Suprapubic skin (tissue), 4 donors: Measurements from ENCODE around the gene BDH1. TPM values are rescaled to one million over a fixed set of nuclear protein-coding genes. Genes with fewer than 3 reads are reported as not detected.
"Not testable (repeated sequence)": the region's sequence is repeated elsewhere in the genome, so short reads cannot be mapped to it uniquely, and the experiment has no call there.

Source experiments
- DNase-seq, 2 donors: peaks; one replicate each; pipeline ENCODE4 v3.0.0-alpha.2; 2019; ENCODE audit warnings: low spot score in 2 of 2
- H3K27ac ChIP-seq: fragments of 200-600 bp; sonication (generic); one replicate; pipeline ENCODE4 v1.5.1; 2019
- H3K27me3 ChIP-seq: fragments of 200-600 bp; sonication (generic); one replicate; pipeline ENCODE4 v1.5.1; 2019
- H3K36me3 ChIP-seq: fragments of 200-600 bp; sonication (generic); one replicate; pipeline ENCODE4 v1.5.1; 2019
- H3K4me1 ChIP-seq: fragments of 200-600 bp; sonication (generic); one replicate; pipeline ENCODE4 v1.5.1; 2019
- H3K4me3 ChIP-seq: fragments of 200-600 bp; sonication (generic); one replicate; pipeline ENCODE4 v1.5.1; 2019; ENCODE audit warnings: mild to moderate bottlenecking
- H3K9me3 ChIP-seq: fragments of 200-600 bp; sonication (generic); one replicate; pipeline ENCODE4 v1.5.1; 2019
- CTCF ChIP-seq, 2 donors: fragments of 200-600 bp in 1 of 2; fragments of 450-650 bp in 1 of 2; sonication (generic) in 1 of 2; IDR thresholded peaks; one replicate each; pipeline ENCODE4 v1.5.1; 2016 to 2019; ENCODE audit warnings: antibody characterized with exemption in 2 of 2, mild to moderate bottlenecking in 1 of 2, moderate library complexity in 1 of 2
- EP300 ChIP-seq: sonication (generic); formaldehyde crosslinking; IDR thresholded peaks from one replicate; pipeline ENCODE4 v1.6.1; 2017; ENCODE audit warnings: antibody characterized with exemption
- POLR2A ChIP-seq, 2 donors: fragments of 450-650 bp; IDR thresholded peaks; one replicate each; pipeline ENCODE4 v1.6.1; 2017; ENCODE audit warnings: antibody characterized with exemption in 2 of 2, mild to moderate bottlenecking in 2 of 2, moderate library complexity in 2 of 2
- POLR2AphosphoS5 ChIP-seq, 3 donors: sonication (generic); formaldehyde crosslinking; IDR thresholded peaks; one replicate each; pipeline ENCODE4 v1.6.1; 2017; ENCODE audit warnings: antibody characterized with exemption in 3 of 3
- WGBS: methylation state at CpG from one replicate; pipeline ENCODE4 v1.1.5; 2018; 5-methylcytosine and 5-hydroxymethylcytosine counted together
- total RNA-seq, 4 donors: library from RNA; depleted of rRNA; stranded (reverse); fragments of >200 nt; gene quantifications; one replicate each; pipeline ENCODE4 v1.1.0, GENCODE V29; 2016

The BDH1 gene
- 10 to 100 TPM; 40.7 to 70.7 (median 43.1) TPM for total RNA-seq

GRCh38 chr3:197555281-197556261, at the start of gene BDH1:
Gene BDH1 (minus strand): TSS chr3:197555968. CDS start chr3:197546443, 9,525 bp downstream.
- Histone ChIP-seq H3K27ac (peak within 1 kb of the TSS; percentile 94), H3K9me3 (no peaks in the 10 kb centered on the region), H3K36me3 (no peaks in the 10 kb centered on the region), H3K4me3 (peak within 1 kb of the TSS; percentile 93), H3K27me3 (peaks cover 11% of the 10 kb centered on the region), H3K4me1 (peaks cover 24% of the 10 kb centered on the region)
- no peak for DNase-seq
- TF ChIP-seq CTCF (IDR thresholded peaks at IDR 0.05), result no peak
- TF ChIP-seq POLR2A (IDR thresholded peaks at IDR 0.05), result no peak
- no peak for TF ChIP-seq EP300
- no peak for TF ChIP-seq POLR2AphosphoS5 (IDR thresholded peaks at IDR 0.05)
- WGBS, result 2% methylated on average over 17 of the region's 96 CpGs

DNA sequence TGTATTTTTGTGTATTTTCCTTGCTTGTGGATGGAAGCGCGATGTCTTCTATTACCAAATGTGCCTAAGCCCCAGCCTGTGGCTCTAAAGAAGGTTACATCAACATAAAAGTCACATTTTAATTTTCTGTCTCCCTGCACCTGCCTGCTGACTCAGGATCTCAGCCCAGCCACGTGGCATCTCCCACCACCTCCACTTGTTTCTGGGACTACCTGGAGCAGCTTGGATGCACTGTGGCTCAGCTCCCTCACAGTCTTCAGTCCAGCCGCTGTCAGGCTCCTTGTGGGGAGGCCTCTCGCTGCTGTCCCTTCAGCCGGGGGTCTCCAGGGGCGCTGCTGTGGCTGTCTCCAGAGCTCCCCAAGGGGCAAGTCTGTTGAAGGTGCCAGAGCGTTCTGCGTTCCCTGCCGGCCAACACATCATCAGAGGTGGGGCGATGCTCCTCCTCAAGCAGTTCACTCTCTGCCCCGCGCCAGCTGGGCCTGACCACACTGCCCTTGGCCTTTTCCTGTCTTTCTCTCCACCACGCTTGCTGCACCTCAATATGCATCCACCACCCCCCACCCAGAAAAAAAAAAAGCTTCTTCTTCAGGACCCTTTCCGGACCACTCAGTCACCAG, 47.7 kb upstream of the BDH1 start:
- H3K27me3 ChIP-seq, result no peaks in the 10 kb centered on the region
- H3K27ac ChIP-seq, result no peak overlapping the region
- no peak for TF ChIP-seq CTCF (IDR thresholded peaks at IDR 0.05)
- TF ChIP-seq POLR2A (IDR thresholded peaks at IDR 0.05), result no peak
- no peak for TF ChIP-seq EP300
- no peak for TF ChIP-seq POLR2AphosphoS5 (IDR thresholded peaks at IDR 0.05)
- WGBS, result 90% methylated on average over 15 of the region's 15 CpGs
- H3K36me3 ChIP-seq, result peaks cover 26% of the 10 kb centered on the region
- no peaks in the 10 kb centered on the region for H3K9me3 ChIP-seq
- no peak overlapping the region for H3K4me3 ChIP-seq
- H3K4me1 ChIP-seq, result peaks cover 11% of the 10 kb centered on the region
- no peak for DNase-seq

- not testable (repeated sequence) for H3K9me3 ChIP-seq, DNase-seq, H3K27me3 ChIP-seq, H3K4me3 ChIP-seq, H3K27ac ChIP-seq
- Histone ChIP-seq H3K36me3 (peaks cover 16% of the 10 kb centered on the region), H3K4me1 (peaks cover 11% of the 10 kb centered on the region)
- 100% methylated on average over 7 of the region's 31 CpGs for WGBS
Observed at GRCh38 chr3:197602351-197602750, 46.6 kb upstream of the BDH1 start.

DNA sequence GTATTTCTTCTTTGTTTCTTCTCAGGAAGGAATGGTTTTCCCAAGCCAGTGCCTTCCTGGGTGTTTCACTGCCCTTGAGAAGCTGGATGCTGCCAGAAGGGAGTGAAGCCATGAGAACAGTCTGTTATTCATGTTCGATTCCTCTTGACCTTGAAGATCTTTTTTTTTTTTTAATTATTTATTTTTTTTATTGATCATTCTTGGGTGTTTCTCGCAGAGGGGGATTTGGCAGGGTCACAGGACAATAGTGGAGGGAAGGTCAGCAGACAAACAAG, 45.7 kb upstream of the BDH1 start:
- H3K36me3 ChIP-seq, H3K27me3 ChIP-seq, DNase-seq, H3K9me3 ChIP-seq, H3K27ac ChIP-seq, H3K4me3 ChIP-seq: not testable (repeated sequence)
- WGBS, result 74% methylated on average over 2 of the region's 2 CpGs
- peaks cover 11% of the 10 kb centered on the region for H3K4me1 ChIP-seq

DNA sequence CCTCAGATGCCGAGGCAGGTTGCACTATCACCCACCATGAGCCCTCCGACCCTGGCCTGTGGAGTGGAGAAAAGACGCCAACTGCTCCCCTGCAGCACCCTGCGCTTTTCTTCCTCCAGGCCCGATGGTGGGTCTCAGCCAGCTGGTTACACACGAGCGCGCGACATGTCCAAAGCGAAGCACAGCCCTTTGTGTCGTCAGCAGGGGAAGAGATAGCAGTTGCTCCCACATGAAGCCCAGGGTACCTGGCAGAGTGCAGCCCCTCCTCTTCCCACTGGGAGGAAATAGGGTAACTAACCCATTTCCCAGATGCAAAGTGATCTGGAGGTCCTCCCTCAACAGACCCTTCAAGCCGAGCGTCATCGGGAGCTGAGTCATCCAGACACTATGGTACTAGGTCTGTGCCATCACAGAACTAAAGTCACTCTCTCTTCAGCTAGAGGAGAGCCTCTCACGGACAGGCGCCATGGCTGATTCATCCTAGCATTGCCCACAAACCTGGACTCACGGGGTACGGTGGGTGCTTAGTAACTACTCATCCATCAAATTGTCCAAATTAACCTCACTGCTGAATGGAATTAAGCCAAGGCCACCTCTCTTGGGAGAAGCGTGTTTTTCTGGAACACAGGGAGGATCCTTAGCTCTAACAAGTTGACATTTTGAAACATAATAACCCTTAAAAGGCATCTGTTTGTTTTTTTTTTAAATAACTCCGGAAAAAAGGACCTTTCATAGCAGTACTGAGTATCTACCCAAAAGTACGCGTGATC, 45.2 kb upstream of the BDH1 start:
- Histone ChIP-seq H3K4me3 (no peak overlapping the region), H3K4me1 (peaks cover 11% of the 10 kb centered on the region), H3K36me3 (peaks cover 3% of the 10 kb centered on the region), H3K27me3 (no peaks in the 10 kb centered on the region), H3K27ac (no peak overlapping the region), H3K9me3 (no peaks in the 10 kb centered on the region)
- 93% methylated on average over 22 of the region's 22 CpGs for WGBS
- DNase-seq, result no peak
- TF ChIP-seq POLR2AphosphoS5 (IDR thresholded peaks at IDR 0.05) (no peak), EP300 (no peak), POLR2A (IDR thresholded peaks at IDR 0.05) (no peak), CTCF (IDR thresholded peaks at IDR 0.05) (no peak)
